Measurements from ENCODE around the gene UBN1. TPM values are rescaled to one million over a fixed set of nuclear protein-coding genes. Genes with fewer than 3 reads are reported as not detected.

The UBN1 gene
- total RNA-seq, 1 donor from 2014 or later: 12.0 TPM

DNA sequence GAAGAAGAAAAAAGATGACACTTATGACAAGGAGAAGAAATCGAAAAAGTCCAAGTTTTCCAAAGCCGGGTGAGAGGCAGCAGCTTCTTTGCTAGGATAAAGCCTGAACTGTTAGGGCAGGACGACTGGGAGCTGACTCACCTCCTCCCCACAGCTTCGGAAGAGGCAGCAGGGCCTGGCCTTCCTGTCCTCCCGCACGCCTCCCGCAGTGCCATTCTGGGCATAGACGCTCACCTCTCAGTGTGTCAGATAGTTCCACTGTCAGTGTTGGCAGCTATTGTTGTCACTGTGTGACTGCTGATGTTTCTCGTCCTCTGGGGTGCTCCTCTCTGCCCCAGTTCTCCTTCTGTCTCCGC lies 12.6 kb downstream of the UBN1 start:
- peak; percentile 41 for ATAC-seq

GRCh38 chr16:4860727-4861342 lies 13.6 kb downstream of the UBN1 start:
- ATAC-seq: no peak

DNA sequence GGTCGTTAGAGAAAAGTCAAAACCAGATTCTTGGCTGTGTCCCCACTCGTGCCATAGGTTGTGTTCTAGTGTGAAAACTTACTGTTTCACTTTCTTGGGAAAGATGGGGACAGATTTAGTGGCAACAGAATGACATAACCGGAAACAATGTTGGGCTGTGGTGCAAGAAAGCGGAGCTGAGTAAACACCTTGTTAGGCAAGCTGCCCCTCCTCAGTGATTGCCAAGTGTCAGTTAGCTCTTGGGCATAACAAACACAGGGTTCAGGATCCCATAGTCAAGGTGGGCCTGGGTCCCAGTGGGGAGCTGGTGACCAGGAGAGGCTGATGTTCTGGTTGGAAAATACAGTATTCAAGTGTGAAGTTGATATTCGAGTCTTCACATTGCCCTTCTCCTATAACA lies 15.4 kb downstream of the UBN1 start:
- ATAC-seq: no peak

DNA sequence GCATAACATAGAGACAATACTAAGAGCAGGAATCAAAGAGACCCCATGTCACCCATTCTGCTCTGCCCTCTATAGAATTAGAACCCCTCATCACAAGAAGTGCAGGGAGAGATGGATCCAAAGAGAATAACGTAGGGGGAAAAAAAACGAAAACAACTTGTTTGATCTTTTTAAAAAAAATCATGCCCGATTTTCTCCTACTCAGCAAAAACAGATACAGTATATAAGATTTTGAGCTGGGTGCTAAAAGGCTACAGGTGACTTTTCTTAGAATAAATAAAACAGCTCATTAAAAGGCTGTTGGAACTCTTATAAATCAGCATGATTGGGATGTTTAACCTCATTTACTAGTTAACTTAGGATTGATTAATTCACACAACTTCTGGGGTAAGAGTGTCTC lies 17.4 kb downstream of the UBN1 start:
- no peak for ATAC-seq

- ATAC-seq: no peak
These were observed 18.1 kb downstream of the UBN1 start for GRCh38 chr16:4865231-4865860.

GRCh38 chr16:4866586-4866985 lies 19.3 kb downstream of the UBN1 start:
- no peak for ATAC-seq

GRCh38 chr16:4868026-4868425 lies 20.7 kb downstream of the UBN1 start:
- no peak for ATAC-seq

DNA sequence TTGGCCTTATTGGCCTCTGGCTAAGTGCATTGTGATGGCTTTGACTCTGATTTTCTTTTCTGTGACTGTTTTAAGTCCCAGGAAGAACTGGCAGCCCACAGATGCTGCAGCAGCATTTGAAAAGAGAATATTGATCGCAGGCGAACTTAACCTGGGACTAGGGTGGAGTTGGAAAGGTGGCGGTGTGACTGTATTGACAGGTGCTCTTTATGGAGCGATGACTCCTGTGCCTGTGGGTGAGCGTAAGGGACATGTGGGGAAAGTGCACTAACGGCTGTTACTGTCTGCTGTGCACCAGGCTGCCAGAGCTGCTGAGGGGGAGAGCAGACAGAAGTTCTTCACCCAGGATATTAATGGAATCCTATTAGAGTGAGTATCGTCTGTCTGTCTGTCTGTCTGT lies 21.3 kb downstream of the UBN1 start:
- no peak for ATAC-seq

GRCh38 chr16:4869147-4869805 lies 22.0 kb downstream of the UBN1 start:
- peak; percentile 66 for ATAC-seq

- ATAC-seq: peak; percentile 34
These were observed 22.9 kb downstream of the UBN1 start for GRCh38 chr16:4870138-4870671.

- ATAC-seq: no peak
These were observed 23.8 kb downstream of the UBN1 start for GRCh38 chr16:4871071-4871470.

DNA sequence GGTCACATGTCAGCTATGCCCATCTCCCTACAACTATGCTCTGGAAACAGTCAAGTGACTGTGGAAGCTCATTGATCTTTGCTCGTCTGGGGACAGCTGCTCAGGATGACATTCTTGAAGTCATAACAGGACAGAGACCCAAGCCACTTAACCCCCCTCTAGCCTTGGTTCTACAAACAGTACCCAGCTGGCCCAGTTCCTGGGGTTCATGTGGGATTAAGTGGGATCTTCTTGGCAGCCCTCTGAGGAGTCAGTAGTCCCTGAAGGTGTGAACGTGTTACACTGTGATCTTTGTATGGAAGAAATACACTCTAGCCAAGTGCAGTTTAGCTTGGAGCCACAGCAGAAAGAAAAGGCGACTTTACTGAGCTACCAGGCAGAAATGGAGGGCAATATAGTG lies 25.8 kb downstream of the UBN1 start:
- ATAC-seq: no peak

GRCh38 chr16:4874666-4875065 lies 27.4 kb downstream of the UBN1 start:
- no peak for ATAC-seq

- peak; percentile 5 for ATAC-seq
These were observed 29.5 kb downstream of the UBN1 start for GRCh38 chr16:4876646-4877379.

DNA sequence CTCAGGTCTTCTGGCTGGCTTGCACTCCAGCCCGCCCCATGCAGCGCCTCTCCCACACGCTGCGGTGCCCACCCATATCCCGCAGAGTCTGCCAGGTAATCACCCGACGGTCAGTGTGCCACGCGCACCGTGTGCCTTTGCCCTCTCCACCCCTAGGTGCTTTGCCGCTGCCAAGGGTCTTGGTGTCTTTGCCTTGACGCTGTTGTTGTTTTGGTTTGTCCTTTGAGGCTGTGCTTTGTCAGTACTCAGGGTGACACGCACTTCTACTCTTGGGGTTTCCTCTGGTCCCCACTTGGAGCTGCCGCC lies 30.1 kb downstream of the UBN1 start:
- ATAC-seq: peak; percentile 11

GRCh38 chr16:4879049-4879448 lies 31.8 kb downstream of the UBN1 start:
- ATAC-seq: no peak

- ATAC-seq: peak; percentile 4
These were observed 32.8 kb downstream of the UBN1 start for GRCh38 chr16:4880006-4880580.

DNA sequence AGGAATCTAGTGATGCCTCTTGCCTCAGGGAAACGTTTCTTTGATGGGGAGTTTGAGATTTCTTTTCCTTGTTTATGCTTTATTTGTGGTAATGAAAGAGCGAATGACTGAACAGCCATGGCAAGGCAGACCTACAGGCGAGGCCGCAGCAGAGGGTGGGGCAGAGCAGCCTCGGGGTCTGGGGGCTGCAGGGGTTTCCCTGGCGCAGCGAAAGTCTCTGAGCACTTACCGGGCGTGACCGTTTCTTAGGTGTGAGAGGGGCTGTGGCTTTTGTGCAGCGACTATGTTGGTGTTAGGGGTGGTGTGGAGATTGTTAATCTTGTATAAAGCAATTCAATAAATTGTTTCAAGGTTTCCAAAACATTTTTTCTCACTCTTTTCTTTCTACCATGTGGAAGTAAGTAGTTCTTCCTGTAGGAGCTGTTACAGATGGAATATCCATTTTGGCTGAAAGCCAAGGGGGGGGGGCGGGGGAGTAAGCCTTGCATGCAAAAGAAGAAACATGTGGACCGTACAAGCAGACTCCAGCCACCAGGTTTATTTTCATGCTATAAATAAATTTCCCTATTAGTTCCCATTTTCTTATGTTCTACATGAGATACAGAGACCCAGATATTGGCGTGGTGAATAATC lies 34.8 kb downstream of the UBN1 start:
- no peak for ATAC-seq

- peak; percentile 6 for ATAC-seq
These were observed 35.5 kb downstream of the UBN1 start for GRCh38 chr16:4882633-4883285.

DNA sequence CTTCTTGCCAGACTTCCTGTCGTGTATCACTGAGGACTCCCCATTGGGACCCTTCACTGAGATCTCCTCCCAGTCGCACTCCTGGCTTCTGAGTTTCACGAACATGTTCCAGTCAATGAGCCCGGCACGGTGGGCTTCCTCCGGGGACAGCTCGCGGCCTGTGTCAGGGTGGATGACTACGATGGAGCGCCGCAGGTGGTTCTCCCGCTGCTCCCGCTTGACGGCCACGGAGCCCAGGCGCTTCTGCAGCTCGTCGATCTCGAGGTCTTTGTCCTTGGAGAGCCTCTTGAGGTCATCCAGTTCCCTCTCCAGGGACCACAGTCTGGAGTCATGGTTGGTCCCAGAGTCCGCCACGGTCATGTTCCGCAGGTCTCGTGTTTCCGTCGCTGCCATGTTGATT lies 36.2 kb downstream of the UBN1 start:
- no peak for ATAC-seq

DNA sequence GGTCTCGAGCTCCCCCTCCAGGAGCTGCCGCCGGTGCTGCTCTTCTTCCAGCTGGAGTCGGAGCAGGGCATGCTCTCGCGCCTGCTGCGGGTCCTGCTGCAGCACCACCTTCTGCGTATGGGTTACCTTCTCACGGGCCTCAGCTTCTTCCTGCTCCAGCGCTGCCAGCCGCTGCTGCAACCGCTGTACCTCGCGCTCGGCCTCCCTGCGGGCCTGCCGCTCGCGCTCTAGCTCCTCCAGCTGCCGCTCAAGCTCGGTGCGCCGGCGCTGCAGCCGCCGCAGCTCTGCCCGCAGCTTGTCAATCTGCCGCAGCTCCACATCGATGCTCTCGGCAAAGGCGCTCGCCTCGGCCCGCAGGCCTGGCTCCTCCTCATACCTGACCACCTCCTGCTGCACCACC lies 36.9 kb downstream of the UBN1 start:
- no peak for ATAC-seq
